Hematopoietic multipotent progenitor cell (in vitro differentiated cells): ENCODE measurements around the gene NR2C2. TPM values are rescaled to one million over a fixed set of nuclear protein-coding genes. Genes with fewer than 3 reads are reported as not detected.
A peak's percentile ranks its signal among the peaks of the same experiment; 100 is the strongest.
"Not testable (repeated sequence)": the region's sequence is repeated elsewhere in the genome, so short reads cannot be mapped to it uniquely, and the experiment has no call there.

Experiments
- DNase-seq, 3 donors: peaks; one replicate each; pipeline ENCODE4 v3.0.0-alpha.2; 2011 to 2015; ENCODE audit warnings: low read depth in 2 of 3, low spot score in 2 of 3
- total RNA-seq: library from RNA; depleted of rRNA; stranded (reverse); fragments of >200 nt; gene quantifications from one replicate; pipeline ENCODE4 v1.2.3, GENCODE V29; 2012

NR2C2 gene
- total RNA-seq, 1 donor = 36.6 TPM

DNA sequence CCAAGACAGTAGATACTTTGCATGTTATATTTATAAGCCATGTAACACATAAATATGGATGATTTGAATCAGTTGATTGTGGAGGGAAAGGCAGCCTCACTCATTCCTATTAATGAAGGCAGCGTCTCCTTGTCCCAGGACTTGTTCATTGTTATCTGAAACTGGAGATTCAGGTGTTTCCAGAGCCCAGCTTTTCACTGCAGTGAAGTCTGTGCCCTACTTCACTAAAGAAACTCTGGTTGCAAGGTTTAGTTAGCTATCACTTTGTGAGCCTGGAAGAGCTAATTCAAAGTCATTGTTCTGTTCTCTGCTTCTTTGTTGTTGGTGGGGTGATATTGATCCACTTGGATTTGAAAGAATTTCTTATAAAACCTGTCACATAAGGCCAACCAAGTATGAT is 9.8 kb downstream of the NR2C2 start:
- no peak for DNase-seq

DNA sequence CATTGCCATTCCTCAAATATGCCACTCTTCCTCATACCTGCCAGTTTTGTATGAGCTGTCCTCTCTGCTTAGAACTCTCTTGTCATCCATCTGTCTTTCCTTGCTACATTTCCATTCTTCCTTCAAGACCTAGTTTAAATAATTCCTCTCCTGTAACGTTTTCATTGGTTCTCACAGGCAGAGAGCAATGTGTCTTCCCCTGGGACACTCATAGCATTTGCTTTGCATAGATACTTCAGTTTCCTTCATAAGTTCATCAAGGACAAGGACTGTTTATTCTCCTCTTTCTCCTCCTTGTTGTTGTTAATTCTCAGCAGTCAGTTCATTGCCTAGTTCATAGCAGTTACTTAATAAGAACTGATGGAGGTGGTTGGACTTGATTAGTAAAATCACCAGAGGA is 10.5 kb downstream of the NR2C2 start:
- no peak for DNase-seq

DNA sequence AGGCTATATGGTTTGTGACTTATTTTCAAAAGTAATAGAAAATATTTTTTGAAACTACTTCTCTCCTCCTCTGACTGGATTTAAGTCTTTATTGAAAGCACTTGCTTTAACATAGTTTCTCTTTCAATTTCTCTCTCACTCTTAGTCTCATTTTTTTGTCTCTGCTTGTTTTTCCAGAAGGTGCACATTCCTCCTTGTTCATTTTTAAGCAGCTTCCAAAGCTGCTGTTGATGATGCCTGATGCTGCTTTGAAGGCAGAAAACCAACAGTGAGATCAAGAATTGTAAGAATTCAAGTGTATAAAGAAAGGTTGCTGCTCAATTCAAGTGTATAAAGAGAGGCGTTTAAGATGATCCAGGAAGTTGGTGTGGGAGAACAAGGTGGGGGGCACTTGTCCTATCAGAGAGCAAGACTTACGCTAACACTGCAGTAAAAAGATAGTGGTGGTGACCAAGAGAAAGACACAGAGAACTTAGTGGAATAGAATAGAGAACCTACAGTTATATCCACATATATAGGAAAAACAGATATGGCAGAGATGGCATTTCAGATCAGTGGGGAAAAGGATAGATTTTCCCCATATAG is 12.1 kb downstream of the NR2C2 start:
- peak in 2 of 3 donors; percentile 21 to 25 for DNase-seq

DNA sequence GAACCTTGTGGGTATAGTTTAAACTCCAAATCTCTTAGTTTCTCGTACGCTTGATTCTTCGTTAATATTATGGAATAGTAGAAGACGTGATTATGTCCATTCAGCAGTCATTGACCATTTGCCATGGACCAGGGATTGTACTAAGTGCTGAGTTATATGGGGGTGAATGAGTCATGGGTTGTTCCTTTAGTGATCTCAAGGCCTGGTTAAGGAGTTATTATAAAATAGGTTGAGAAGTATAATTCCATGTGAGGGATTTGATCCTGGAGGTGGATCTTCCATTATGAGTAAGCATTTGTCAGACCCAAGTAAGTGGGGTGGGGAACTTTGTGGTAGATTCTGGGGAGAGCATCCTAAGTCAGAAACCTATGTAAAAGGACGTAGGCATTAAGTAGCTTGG is 15.4 kb downstream of the NR2C2 start:
- no peak for DNase-seq

DNA sequence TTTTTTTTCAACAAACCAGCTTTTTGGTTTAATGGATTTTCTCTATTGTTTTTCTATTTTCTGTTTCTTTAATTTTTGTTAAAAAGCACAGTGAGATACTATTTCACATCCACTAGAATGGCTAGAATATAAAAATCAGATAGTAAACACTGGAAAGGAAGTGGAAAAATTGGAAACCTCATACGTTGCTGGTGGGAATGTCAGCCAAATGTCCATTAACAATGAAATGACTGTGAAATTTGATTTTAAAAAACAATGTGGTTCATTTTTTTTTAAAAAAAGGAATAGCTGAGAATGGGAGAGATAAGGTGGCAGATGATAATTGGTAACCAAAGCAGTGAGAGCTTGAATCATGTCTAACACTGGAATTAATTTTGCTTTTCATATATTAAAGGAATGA is 19.9 kb downstream of the NR2C2 start:
- no peak for DNase-seq

DNA sequence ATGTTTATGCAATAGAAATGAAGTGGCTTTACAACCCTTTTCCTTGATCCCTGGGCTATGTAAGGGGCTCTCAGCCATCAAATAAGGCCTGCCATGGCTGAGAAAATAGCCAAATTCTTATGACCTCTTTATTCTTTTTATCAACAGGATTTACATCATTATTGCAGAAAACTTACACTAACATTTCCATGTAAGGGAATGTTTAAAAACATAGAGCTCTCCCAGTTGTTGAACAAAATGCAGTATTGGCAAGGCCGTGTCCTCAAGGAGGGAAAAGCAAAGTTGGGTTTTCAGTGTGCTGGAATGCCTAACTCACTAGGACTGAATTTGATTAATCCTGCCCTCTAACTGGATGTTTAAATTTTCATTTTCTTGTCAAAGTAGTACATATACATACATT is 22.3 kb downstream of the NR2C2 start:
- DNase-seq = no peak

DNA sequence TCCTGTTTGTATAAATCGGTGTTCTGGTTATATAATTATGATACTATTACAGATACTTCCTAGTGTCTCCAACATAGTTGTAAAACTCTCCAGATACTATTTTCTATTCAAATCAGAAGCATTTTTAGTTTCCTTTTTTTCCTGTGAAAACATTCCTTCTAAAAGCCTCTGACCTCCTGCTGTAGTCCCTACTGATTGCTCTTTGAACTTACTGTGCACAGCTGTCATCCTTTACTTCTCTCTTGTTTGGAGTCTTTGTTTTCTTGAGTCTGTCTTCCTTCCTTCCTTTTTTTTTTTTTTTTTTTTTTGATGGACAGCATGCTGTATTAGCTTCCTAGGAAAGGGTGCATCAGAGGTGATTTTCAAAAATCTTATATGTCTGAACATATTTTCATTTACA is 28.9 kb downstream of the NR2C2 start:
- no peak for DNase-seq

DNA sequence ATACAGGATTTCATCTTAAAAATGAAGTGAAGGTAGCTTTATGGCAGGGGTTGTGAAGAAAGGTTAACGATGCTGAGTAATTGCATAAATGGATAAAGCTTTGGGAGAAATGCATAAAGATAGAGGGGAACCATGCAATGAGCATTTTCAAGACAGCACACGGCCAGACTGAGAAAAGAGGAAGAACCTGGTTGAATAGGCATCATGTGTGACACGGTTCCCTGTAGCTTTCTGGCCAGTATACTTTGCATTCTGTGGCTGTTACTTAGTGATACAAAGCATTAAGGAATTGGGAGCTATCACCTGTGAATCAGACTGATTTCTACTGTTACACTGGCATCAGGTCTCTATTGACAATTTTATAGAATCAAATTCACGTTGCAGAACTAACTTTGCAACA is 33.3 kb downstream of the NR2C2 start:
- DNase-seq = peak in 2 of 3 donors; percentile 20 to 60

DNA sequence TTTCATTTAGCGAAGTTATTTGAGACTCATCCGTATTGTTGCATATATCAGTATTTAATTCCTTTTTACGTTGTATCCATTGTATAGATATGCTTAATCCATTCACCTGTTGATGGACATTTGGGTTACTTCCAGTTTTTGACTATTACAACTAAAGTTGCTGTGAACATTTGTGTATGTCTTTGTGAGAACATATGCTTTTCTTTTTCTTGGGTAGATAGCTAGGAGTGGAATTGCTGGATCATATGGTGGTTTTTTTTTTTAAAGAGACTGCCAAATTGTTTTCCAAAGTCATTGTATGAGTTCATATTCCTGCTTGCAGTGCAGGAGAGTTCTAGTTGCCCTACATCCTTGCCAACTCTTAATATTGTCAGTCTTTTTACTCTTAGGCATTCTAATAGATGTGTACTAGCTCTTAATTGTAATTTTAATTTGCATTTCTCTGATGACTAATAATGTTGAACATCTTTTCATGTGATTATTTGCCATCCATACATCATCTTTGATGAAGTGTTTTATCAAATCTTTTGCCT is 37.3 kb downstream of the NR2C2 start:
- DNase-seq = no peak

DNA sequence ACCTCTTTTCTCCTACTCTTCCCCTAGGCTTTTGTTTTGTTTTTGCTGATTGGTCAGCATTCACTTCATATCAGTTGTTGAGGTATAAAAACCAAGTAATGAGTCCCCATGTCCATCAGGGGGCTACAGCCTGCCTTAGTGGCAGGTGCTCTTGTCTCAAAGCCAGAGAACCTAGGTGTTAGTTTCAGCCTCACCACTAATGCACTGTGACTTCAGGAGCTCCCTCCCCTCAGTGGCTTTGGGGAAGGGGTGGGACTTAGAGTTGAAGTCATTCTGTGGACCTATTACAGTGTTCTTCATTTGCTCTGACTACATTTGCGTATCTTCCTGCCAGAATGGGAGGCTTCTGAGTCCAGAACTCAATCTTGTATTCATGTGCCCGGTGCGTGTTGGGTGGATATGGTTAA is 41.6 kb downstream of the NR2C2 start:
- peak in 2 of 3 donors; percentile 52 to 69 for DNase-seq

DNA sequence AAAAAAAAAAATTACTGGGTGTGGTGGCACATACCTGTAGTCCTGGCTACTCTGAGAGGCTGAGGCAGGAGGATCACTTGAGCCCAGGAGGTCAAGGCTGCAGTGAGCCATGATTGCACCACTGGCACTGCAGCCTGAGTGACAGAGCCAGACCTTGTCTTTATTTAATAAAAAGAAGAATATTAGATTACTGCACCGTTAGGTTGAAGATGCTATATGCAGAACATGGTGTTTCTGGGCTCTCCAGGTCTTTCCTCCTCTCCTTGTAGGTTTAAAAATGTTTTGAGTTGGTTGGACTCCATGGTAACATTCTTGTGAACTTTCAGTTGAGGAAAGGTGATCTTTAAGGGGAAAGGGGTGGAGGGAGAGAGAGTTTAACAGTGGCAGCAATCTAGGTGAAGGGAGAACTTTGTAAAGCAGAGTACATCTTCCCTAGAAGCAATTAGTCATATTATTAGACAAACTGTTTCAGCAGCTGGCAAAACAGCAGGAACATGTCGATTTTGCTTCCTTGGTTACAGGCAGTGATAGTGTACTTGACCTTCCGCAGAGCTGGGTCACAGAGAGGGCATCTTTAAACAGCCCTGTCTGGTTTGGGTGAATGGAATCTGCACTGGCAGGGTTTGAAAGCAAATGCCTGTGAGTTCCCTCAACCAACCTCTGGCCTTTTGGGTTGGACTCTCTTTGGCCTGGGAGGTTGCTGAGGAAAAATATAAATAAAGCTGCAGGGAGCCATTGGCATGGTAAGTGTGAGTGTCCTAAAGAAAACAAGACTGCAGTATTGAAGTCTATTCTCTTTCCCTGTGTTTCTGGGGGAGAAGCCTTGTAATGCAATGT is 42.8 kb downstream of the NR2C2 start:
- no peak for DNase-seq

DNA sequence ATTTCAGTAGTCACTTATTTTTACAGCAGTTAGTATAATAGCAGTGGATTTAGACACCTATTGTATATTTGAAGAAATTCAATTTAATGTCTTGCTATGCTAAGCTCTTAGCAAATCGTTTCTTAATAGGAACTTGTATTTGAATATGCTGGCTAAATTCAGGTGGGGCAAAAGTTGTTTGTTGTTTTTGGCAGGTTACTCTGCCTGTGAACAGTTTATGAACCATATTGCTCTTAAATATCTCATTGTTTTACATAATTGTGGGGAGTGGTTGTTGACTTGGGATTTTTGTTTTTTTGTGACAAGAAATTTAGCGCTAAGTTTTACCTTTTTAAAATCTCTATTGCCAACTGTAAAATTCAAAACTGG is 43.4 kb downstream of the NR2C2 start:
- no peak for DNase-seq

DNA sequence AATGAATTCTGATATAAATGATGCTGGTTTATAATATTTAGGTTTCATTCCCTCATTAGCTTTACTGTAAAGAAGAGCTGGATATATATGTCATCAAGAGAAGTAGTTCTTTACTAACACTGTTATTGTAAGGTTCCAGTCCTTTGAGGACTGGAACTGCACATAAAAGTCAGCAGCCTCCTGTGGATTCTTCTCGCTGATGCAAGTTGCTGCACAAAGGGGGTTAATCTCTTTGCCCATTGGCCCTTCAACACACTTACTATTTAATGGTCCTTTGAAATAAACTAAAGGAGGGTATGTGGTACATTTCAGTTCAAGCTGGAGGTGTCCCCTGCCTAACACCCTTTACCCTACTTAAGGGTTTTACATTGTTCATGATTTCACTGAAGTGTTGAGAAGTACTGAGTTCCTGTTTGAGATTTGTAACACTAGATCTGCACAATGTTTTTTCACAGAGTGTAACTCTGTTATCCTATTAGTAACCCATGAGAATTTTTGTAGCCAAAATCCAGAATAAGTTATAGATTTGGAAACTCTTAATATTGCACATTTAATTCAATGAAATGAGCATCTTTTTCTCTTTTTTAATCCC is 43.9 kb downstream of the NR2C2 start:
- no peak for DNase-seq

DNA sequence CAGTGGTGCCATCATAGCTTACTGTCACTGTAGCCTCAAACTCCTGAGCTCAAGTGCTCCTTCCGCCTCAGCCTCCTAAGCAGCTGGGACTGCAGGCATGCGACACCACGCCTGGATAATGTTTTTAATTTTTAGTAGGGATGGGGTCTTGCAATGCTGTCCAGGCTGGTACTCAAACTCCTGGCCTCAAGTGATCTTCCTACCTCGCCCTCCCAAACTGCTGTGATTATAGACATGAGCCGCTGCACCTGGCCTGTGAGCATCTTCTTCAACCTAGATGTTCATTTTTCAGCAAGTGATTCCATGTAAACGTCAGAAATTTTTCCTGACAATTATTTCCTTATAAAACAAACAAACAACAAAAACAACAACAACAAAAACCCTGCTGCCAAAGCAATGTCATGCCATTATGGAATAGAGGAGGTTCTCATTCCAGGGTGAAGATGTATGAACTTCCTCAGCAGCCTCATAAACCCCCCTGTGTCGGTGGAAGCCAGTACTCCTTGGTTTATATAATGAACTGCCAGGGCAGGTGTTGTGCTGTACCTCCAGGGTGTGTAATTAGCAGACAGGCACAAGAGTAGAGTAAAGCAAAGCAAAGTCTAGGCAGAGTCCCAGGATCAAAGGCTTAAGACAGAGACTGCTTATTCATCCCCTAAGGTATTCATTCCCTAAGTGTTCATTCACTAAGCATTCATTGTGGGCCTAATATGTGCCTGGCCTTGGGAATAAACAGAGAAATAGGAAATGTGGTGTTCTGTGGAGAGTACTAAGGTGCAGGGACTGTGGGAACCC is 44.6 kb downstream of the NR2C2 start:
- no peak for DNase-seq

DNA sequence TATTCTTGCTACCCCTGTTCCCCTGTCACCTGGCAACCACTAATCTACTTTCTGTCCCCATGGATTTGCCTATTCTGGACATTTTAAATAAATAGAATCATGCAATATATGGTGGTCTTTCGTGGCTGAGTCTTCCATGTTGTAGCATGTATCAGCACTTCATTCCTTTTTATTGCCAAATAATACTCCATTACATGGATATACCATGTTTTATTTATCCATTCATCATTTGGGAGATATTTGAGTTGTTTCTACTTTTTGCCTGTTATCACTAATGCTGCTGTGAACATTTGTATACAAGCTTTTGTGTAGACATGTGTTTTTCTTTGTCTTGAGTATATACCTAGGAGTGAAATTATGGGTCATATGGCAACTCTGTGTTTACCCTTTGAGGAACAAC is 50.6 kb downstream of the NR2C2 start:
- DNase-seq = no peak

DNA sequence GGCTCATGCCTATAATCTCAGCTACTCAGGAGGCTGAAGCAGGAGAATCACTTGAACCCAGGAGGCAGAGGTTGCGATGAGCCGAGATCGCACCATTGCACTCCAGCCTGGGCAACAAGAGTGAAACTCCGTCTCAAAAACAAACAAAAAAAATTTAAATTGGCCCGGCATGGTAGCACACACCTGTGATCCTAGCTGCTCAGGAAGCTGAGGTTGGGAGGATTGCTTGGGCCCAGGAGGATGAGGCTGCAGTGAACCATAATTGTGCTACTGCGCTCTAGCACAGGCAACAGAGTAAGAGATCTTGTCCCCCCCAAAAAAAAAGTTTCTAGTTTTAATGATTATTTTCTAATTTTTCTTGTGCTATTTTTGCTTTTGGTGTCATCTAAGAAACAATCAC is 51.8 kb downstream of the NR2C2 start:
- not testable (repeated sequence) for DNase-seq

DNA sequence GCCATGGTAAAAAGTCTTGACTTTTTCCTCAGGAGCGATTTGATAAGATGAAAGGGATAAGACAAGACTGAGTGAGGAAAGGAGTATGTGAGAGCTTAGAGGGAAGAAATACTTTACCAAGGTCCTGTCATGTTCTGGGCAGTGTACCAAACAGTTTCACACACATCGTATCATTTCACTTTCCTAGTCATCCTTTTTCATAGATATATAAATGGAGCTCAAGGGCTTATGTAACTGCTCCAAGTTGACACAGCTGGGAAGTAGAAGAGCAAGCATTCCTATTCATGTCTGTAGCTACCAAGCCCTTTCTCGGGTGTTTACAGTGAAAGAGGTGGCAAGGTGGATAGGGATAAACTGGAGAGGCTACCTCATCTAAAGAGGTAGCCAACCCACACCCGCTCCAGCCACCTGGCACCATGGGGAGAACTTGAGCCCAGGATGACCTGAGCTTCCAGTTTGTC is 60.3 kb downstream of the NR2C2 start:
- no peak for DNase-seq

DNA sequence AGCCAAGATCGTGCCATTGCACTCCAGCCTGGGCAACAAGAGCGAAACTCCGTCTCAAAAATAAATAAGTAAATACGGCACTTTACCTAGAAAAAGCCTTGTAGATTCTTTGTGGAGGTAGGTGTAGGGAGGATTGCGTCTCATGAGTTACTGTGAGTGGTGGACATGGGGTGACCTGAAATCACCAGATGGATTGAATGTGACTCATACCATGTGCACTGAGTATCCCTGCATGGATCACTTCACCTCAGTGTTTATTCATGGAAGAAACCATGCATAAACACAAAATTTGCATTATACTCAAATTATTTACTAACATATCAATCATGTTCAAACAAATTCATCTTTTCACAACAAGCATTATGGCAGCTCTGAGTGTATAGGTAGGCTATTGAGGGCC is 61.8 kb downstream of the NR2C2 start:
- no peak for DNase-seq

DNA sequence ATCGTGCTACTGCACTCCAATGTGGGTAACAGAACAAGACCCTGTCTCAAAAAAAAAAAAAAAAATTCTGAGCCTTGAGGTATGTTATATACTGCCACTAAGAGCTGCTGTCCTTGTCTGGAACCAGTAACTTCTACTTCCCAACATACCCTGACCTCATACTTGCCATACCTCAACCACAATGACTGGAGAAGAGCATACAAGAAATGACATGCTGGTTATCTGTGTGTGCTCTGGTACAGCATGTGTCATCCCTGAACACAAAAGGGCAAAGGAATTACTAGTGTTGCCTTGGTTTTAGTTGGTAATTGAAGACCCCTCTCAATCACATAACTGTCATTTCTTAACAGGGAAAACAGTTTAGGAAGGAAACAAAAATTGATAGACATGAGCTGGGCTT is 63.3 kb downstream of the NR2C2 start:
- DNase-seq = no peak

DNA sequence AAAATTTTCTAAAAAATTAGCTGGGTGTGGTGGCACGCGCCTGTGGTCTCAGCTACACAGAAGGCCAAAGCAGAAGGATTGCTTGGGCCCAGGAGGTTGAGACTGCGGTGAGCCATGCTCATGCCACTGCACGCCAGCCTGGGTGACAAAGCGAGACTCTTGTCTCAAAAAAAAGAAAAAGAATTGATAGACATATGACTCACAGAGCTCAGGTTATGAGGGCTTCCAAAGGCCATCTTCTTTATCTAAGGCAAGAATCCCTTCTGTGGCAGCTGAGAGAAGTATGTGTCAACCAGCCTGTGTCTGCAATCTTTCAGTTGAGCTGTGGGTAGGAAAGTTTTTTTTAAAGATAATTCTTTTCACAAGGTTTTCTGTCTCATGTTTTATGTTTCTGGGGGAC is 63.8 kb downstream of the NR2C2 start:
- DNase-seq = no peak
